Pulmonary artery endothelial cell (primary cell): ENCODE measurements around the gene ABCB4. TPM values are rescaled to one million over a fixed set of nuclear protein-coding genes. Genes with fewer than 3 reads are reported as not detected.

Source experiments
- DNase-seq: peaks from one replicate; pipeline ENCODE4 v3.0.0-alpha.2; 2011; ENCODE audit warnings: low read depth, low spot score
- total RNA-seq: library from RNA; depleted of rRNA; stranded (reverse); fragments of >200 nt; gene quantifications from 2 replicates; pipeline ENCODE4 v1.2.3, GENCODE V29; 2014

ABCB4 gene
- total RNA-seq, result 0.11 TPM in 1 of 2 replicates, not detected in the other

DNA sequence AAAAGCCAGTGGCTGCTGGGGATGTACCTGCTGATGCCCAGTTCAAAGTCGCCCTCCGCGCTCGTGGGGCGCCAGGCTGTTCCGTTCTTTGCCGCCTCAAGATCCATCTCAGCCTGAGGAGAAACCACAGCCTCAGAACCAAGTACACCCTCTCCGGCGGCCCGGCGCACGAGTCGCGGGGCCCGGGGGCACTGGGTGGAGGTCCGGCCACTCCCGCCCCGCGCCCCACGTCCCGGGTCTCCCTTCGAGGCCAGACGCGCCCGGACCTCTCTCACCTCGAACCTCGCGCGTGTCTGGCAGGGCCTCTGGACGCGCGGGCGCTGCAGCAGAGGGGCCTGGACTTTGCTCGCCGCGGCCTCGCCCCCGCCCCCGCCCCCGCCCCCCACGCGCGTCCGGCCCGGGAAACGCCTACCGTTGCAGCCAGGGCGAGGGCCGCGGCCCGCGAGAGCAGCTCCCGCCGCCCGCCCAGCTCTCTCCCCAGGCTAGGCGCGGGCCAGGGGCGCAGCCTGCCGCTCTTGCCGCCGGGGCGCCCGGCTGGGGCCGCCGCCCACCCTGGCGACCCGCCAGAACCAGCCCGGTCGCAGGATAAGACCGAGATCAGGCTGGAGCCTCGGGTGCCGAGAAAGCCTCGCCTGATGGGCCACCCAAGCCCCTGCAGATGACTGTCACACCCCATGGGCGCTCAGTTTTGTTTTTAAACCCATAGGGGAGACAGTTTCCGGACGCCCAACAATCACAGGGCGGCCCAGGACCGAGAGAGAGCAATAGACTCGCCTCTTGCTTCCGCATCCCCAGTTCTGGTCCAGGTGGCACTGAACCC lies at the start of gene ABCB4:
TSS of gene ABCB4 (minus strand) at position 322 of the 820 bp plus-strand sequence. CDS start at position 107, 215 bp downstream.
- no peak for DNase-seq

DNA sequence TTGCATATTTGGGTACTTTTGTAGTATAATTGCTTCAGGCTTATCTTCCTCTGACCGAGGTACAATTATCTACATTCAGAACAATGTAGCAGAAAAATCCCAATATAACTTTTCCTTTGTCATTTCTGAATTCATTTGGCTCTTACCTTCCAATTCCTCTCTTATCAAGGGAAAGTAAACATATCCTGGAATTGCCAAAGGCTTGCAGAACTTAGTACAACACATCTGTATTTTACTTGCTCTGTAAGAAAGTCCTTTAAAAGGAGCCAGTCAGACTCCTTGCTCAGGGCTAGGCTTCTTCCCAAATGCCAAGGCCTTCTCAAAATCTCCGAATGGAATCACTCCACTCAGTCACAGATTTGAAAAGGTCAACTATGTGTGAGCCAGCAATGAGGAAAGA lies 43.3 kb upstream of the ABCB4 start:
- DNase-seq, result no peak

DNA sequence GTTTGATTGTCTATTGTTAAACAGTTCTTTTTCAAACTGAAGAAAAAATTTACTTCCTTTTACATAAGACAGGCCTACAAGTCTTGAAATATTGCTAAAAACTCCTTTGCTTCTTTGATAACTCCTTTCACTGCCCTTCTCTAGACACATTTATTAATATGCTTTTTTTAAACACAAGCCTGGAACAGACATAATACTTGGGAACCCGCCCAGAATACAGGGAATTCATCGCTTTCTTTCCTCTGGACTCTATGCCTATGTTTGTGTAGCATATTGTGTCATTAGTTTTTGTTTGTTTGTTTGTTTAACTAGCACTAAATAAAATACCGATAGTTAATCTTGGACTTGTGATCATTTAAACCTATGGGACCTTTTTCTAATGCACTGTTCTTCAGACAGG lies 42.4 kb upstream of the ABCB4 start:
- no peak for DNase-seq

DNA sequence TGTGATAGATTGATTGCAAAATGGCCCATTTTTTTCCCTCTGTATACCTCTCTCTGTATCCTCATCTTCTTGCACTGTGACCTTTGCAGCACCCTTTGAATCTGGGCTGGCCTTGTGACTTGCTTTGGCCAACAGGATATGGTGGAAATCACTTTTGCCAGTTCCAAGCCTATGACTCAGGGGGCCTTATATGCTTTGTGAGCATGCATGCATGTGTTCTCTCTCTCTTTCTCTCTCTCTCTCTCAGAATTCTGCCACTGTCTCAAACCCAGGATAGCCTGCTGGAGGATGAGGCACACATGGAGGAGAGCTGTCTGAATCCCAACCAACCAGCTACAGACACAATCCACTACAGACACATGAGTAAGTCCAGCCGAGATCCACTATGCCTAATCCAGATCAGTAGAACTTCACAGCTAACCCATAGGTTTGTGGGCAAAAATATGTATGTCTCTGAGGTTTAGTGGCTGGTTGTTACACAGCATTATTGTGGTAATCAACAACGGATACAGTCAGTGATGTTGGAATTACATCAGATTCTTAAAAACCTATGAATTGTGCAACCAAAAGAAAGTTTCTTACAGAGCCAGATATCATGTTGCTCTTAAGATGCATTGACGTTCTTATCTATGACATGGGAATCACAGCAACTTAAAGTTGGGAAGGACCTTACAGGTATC lies 41.8 kb upstream of the ABCB4 start:
- DNase-seq, result peak; percentile 5

DNA sequence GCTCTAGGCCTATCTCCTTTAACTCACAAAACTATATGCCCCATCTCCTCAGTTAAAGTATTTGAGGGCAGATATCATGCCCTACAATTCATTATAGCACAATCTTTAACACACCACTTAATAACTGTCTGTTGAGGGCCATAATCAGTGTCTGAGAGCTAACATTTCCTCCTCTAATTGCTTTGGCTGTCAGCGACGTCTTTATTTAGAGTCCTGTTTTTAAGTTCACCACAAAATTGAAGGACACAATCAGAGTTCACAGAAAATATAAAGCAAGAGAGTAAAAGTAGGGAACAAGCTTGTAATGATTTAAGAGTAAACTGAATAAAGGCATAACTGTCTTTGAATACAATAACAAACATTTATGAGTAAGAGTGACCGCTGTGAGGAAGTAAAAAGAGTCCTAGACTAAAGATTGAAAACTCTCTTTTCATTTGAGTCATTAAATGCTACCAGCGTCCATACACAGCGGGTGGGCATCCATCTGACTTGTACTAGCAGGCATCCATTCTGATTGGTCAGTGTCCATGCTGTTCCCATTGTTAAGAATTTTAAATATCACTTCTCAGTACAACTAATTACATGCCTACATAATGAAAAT lies 38.4 kb upstream of the ABCB4 start:
- DNase-seq, result no peak

DNA sequence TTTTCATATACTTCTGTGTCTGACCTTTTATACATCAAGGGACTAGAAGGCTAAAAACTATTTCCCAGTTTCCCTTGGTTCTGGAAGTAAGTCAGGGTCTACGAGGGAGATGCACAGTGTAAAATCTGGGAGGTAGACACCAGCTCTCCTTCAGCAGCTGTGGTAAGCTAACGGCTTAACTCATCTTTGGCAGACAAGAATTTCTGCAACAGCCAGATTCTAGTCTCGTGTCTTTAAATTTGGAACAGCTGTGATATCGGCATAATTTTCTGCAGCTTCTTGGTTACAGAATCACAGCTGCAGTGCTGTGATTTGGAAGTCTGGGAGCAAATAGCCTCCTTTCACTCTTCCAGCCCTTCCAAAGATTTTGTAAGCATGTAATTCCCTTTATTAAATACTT lies 37.4 kb upstream of the ABCB4 start:
- no peak for DNase-seq

DNA sequence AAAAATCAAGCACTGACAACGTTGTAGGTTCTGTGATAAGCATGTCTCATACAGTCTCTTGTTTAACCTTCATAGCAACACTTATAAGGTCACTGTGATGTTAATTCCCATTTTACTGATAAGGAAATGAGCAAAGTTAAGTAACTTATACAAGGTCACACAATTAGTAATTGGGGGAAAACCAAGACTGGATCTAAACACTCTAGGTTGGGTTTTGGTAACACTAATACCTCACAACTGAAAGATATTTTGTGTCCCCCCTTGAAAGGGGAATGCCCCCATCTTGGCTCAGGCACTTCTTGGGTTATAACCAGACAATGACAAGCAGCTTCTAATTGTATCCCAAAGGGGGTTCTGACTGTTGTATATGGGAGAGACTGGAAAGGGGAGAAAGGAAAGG lies 36.0 kb upstream of the ABCB4 start:
- no peak for DNase-seq

DNA sequence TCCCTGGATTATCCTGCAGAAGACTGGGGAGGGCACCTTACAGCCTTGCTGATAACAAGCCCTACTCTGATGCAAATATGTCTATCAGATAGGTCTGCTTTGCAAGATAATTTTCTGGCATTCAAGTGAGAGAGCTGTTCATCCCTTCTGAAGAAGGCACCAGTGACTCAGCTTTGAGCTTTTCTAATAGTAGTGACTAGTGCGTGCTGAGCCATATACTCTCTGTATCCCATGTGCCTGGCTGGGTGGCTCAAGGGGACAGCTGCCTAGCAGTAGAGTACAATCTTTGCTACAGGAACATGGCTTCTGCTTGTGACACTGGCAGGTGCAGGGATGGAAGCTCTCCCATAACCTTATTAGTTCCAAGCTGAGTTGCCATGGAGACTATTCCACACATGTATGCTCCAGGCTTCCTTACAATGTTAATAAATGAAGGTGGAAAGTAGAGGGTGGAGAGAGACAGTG lies 35.0 kb upstream of the ABCB4 start:
- DNase-seq, result no peak

DNA sequence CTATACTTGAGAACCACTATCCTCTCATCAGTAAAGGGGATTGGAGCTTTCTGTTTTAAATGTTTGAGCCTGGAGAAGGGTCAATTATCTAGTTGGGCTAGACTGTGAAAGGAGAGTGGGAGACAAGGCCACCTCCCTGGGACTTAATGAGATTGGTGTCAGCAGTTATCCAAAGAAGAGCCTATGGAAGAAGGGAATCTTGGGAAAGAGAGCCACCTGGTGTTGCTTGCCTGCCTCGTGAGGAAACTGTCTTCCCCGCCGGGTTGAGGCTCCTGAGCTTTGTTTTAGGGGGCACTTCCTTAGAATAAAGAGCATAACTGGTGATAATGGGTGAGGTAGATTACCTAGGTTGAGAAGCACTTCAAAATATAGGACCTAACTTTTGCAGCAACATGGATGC lies 32.0 kb upstream of the ABCB4 start:
- DNase-seq, result no peak

DNA sequence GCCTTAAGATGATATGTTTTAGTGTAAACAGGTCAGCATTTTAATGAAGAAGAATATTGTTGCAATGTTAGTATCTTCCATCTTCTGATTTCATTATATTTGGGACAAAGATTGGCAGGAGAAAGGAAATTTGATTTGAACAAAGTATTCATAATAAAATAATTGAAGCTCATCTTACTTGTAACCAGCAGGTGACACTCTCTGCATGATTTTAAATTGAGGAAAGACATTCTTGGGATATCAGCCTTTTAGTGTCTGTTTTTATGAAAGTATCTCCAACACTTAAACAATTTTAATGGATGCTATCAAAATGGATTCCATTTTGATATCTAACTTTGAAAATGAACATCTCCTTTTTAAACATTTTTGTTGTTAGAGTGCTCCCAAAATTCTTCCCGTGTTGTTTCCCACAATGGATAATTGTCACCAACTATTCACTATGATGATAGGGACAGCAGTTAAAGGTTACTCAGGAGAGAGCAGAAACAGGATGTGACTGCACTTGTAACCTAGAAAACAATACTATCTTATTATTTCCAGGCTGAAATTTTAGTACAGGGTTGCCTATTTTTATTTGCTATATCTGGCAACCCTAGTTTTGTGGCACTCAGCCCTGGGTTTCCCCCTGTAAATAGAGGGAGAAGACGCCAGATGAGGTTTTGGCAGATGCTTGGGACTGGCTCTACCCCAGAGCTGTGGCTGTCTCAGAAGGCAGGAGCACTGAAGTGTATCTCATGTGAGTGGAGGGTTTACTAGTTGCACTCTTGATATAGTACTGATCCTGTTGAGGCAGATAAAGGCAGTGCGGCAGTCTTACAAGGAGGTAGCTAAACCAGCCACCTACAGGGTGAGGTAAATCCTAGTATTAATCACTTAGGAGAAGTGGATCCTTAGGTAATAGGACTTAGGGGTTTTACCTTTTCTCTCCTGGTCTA lies 31.0 kb upstream of the ABCB4 start:
- no peak for DNase-seq

DNA sequence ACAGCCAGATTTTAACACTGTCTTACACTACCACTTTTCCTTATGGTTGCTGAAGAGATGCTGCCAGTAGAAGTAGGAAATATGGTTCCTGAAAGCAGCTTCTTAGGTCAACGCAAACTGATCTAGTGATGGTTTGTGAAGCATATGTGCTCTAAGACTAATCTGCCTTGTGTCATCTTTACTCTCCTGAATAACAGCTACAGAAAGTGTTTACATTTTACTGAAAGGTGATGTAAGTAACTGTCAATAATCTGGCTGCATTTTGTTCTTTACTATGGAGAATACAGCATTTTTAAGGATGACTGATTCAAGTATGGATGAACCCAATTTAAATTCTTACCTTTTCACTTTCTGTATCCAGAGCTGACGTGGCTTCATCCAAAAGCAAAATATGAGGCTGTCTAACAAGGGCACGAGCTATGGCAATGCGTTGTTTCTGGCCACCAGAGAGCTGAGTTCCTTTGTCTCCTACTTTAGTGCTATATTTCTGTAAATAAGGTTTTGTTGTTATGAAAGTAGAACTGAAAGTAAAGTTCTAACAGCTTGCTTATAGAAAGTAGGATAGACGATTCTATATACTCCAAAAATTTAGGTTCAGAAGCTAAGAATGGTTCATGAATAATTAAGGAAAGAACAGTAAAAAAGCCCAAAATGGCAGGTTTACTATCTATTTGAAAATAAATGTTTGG lies 30.2 kb upstream of the ABCB4 start:
- no peak for DNase-seq

DNA sequence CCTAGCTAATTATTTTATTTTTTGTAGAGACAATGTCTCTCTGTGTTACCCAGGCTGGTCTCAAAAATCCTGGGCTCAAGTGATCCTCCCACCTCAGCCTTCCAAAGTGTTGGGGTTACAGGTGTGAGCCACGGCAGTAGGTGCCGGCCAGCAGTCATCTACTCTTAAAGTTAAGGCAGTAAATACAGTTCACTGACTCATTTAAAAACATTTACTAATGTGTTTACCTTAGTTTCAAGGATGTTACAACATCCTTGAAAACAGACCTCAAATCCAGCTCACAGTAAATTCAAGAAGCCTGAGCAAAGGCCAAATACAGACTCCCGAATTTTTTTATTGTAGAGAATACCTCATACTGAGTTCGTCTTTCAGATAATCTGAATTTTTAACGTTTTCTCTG lies 29.6 kb upstream of the ABCB4 start:
- no peak for DNase-seq

DNA sequence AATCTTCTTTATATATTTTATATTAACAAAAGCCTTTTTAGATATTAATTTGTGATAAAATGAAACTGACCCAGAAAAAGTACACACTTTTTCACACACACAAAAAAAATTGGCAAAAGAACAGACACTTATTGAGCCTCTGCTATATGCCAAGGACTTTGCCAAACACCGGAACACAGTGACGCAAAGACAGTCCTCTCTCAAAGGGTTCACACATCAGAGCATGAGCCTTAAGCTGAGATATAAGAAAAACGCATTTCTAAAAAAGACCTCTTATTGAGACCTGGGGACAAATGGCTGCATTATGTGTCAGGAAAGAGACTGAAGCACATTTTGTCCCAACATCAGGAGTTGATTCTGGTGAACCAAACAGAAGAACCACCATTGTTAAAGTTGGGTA lies 24.0 kb upstream of the ABCB4 start:
- no peak for DNase-seq

DNA sequence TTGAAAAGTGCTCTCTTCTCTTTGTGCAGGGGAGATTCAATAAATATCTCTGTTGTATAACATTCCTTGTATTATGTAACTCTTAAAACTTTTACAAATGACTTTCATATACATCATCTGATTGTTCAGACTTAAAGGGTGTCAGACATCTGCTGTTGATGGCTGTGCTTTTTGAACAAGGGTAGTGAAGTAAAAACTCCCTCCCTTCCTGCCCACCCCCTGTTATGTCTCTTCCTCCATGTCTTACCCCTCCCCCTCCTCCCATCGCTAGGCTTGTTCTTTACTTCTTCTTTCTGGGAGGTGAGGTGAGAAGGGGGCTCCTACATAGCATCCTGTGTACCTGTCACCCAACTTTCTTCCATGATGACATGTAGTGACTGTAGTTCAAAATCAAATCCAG lies 23.4 kb upstream of the ABCB4 start:
- DNase-seq, result no peak

DNA sequence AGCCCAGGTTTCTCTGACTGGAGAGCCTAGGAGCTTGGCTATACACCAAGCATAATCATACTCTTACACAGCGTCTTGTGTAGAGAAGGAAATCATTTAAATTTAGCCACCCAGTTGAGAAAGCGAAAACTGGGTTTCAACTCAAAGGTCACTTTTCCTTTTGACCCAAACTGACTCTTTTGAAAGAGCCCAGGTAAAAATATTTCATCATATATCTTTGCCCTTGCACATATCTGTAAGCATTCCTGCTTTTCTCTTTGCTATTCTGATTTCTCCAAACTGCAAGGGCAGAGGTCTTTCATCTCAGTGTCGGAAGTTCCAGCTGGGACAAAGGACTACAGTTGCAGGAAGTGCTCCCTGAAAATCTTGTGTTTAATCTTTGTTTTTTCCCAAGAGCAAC lies 22.0 kb upstream of the ABCB4 start:
- no peak for DNase-seq

DNA sequence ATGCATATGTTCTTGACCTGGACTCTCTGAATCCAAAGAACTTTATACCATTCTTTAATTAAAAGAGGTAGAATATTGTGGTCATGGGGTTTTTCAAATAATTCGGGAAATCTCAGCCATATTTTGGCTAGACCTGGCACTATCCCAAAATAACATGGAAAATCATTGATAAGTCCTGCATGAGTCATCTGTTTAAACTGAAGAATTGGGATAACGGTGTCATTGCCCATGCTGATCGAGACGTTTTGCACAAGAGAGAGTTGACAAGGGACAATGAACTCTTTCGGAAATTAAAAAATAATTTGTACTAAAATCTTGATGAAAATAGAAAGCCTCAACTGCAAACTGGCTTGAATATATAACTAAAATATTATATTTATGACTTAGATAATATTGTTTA lies 19.9 kb upstream of the ABCB4 start:
- no peak for DNase-seq

DNA sequence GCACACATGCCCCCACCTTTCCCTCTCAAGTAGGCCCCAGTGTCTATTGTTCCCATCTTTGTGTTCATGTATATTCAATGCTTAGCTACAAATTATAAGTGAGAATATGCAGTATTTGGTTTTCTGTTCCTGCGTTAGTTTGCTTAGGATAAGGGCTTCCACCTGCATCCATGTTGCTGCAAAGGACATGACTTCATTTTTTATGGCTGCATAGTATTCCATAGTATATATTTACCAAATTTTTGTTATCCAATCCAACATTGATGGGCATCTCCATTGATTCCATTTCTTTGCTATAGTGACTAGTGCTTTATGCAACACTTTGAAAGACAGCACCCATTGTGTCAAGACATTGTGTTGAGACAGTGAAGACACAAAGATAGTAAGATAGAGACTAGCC lies 19.0 kb upstream of the ABCB4 start:
- no peak for DNase-seq

DNA sequence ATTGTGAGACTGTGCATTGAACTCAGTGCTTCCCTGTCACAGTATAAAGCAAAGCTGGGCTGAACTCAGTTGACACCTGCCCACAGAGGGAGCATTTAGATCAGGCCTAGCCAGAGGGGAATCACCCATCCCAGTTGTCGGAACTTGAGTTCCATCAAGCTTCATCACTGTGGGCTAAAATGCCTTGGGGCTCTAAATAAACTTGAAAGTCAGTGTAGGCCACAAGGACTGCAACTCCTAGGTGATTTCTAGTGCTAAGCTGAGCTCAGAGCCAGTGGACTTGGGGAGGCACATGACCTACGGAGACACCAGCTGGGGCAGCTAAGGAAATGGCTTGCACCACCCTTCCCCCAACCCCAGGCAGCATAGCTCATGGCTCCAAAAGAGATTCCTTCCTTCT lies 7.7 kb upstream of the ABCB4 start:
- no peak for DNase-seq

DNA sequence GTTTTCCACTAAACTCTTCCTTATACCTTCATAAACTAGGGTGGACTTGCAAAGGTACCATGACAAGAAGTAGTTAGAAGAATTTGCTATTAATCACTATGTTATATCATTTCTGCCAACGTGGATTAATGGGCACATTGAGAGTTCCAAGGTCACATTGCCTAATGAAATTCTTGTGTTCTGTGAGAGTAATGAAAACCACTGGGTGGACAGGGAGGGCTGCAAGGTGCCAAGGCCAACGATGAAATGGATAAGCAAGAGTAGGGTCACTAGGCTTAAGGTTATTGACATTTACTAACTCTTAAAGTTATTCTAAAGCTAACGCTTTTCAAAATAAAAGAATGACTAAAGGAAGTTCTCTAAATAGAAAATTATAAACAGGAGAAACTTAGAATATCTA lies 6.6 kb upstream of the ABCB4 start:
- no peak for DNase-seq

DNA sequence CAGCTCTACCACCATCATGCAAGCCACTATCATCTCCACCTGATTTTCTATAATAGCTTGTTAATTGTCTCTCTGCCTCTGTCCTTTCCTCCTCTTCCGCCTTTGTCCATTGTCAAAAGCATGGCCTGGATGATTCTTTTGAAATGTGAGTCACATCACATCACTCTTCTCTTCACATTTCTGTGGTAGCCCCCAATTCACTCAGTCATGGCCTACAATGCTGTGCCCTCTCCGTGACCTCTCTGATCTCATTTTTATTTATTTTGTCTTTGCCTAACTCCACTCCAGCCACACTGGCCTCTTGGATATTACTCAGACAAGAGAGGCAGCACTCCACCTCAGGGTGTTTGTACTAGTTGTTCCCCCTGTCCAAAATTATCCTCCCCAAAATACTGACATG lies 4.9 kb upstream of the ABCB4 start:
- DNase-seq, result no peak

DNA sequence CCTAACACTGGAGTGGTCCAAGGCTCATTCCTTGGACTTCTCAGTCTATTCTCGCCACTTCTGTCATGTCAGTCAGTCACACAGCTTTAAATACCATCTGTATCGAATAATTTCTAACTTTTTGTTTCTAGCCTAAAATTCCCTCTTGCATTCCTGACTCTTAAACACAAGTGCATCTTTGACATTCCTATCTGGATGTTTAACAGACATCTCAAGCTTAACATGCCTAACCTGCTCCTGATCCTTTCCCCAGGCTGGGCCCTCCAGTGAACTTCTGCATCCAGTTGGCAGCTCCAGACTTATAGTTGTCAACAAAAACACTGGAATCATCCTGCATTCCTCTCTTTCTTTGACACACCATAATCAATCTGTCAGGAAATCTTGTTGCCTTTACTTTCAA lies 4.5 kb upstream of the ABCB4 start:
- DNase-seq, result no peak
